GM10248 (cell line): ENCODE results near the gene UBE2R2.

Source experiments
- CTCF ChIA-PET: fragments of 300-600 bp; sonication (Branson Sonifier 250); formaldehyde crosslinking; extraction: SDS; loops from one replicate; lab custom pipeline; 2021; ENCODE audit warnings: antibody characterized with exemption; lab: Yijun Ruan, JAX
- POLR2A ChIA-PET: fragments of 350-650 bp; sonication (Branson Sonifier 250); formaldehyde crosslinking; extraction: SDS; loops from one replicate; lab custom pipeline; 2020; ENCODE audit warnings: antibody characterized with exemption; lab: Yijun Ruan, JAX
- DNase-seq: peaks from one replicate; pipeline ENCODE4 v3.0.0; 2012; ENCODE audit errors: extremely low spot score
- TF ChIP-seq, protein P1 (sequence below): IDR thresholded peaks from 2 replicates; pipeline ENCODE4 v1.5.1; 2012; ENCODE audit warnings: mild to moderate bottlenecking, low read depth; ENCODE audit errors: extremely low read depth, missing control alignments, control extremely low read depth

UBE2R2 gene

DNA sequence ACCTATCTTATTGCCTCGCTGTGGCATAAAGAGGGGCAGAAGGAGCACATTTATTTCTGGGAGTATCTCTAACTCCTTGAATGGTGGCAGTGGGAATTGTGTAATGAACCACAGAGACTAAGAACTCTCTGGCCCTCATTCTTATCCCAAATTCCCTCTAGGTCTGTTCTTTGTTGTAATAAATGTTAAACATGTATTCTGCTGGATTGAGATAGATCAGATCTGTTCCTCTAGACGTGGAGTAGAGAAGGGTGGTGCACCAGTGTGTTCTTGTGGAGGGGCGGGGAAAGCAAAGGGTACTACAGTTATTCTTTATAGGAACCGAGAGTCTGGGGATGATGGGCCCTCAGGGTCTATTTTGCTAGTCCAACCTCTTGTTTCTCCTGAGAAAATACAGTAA, 90.4 kb downstream of the UBE2R2 start:
- ChIA-PET CTCF (interaction anchor here (1.0 to 2.0 kb wide), 3 partner anchors 13 to 20 kb away, joined by 3 to 5 read pairs (median 3); no protein-coding TSS in a partner anchor), POLR2A (no interaction called here)
- TF ChIP-seq, protein P1, sequence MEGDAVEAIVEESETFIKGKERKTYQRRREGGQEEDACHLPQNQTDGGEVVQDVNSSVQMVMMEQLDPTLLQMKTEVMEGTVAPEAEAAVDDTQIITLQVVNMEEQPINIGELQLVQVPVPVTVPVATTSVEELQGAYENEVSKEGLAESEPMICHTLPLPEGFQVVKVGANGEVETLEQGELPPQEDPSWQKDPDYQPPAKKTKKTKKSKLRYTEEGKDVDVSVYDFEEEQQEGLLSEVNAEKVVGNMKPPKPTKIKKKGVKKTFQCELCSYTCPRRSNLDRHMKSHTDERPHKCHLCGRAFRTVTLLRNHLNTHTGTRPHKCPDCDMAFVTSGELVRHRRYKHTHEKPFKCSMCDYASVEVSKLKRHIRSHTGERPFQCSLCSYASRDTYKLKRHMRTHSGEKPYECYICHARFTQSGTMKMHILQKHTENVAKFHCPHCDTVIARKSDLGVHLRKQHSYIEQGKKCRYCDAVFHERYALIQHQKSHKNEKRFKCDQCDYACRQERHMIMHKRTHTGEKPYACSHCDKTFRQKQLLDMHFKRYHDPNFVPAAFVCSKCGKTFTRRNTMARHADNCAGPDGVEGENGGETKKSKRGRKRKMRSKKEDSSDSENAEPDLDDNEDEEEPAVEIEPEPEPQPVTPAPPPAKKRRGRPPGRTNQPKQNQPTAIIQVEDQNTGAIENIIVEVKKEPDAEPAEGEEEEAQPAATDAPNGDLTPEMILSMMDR, result no peak

DNA sequence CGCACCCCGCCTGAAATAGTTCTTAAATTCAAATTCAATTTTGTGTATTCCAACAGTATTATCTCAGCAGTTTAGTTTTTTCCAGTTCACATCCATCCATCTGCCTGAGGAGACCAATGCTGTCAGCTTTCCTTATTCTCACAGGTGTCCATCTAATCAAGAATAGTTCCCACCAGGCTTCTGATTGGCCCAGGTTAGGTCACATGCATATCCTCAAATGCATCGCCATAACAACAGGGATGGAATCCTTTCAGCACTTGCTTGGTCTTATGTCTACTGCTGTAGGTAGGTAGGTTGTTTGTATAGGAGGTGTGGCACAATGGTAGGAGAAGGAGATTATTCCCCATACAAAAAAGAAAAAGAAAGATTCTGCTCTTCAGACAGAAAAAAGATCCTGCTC, 91.2 kb downstream of the UBE2R2 start:
- TF ChIP-seq, protein P1, result no peak
- ChIA-PET CTCF (no interaction called here), POLR2A (no interaction called here)
- no peak for DNase-seq

More for the DNA sequence above, 90.4 kb downstream of the UBE2R2 start:
- DNase-seq, result no peak

DNA sequence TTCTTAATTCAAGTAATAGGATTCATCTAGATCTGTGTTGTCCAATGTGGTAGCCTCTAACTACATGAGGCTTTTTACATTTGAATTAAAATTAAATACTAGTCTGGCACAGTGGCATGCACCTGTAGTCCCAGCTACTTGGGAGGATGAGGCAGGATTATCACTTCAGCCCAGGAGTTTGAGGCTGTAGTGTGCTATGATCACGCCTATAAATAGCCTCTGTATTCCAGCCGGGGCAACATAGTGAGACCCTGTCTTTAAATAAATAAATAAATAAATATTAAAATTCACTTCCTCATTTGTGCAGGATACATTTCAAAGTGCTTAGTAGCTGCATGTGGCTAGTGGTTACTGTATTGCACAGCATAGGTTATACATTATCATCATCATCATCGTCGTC, 91.8 kb downstream of the UBE2R2 start:
- ChIA-PET CTCF (no interaction called here), POLR2A (no interaction called here)

DNA sequence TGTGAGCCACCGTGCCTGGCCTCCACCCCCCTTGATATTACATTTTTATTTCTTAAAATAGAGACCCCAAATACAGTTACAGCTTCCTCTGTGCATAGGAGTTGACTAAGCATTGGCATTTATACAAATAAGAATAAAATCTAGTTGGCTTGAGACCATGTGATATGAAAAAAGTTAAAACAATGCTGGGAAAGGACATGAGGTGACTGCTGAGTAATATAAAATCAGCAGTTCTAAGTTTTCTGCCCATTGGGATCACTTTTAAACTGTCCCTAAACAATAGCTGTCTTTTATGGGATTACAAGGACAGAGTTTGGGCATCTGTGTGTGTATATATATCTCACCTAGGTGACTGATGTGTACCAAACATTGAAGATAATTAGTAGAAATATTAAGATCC, 96.6 kb downstream of the UBE2R2 start:
- no peak for DNase-seq
- TF ChIP-seq, protein P1, result no peak
- ChIA-PET CTCF (interaction anchor here (1.2 to 3.3 kb wide), 2 partner anchors 8 to 12 kb away, joined by 3 to 15 read pairs; no protein-coding TSS in a partner anchor), POLR2A (no interaction called here)

More for the DNA sequence above, 91.8 kb downstream of the UBE2R2 start:
- TF ChIP-seq, protein P1, result no peak
- no peak for DNase-seq

DNA sequence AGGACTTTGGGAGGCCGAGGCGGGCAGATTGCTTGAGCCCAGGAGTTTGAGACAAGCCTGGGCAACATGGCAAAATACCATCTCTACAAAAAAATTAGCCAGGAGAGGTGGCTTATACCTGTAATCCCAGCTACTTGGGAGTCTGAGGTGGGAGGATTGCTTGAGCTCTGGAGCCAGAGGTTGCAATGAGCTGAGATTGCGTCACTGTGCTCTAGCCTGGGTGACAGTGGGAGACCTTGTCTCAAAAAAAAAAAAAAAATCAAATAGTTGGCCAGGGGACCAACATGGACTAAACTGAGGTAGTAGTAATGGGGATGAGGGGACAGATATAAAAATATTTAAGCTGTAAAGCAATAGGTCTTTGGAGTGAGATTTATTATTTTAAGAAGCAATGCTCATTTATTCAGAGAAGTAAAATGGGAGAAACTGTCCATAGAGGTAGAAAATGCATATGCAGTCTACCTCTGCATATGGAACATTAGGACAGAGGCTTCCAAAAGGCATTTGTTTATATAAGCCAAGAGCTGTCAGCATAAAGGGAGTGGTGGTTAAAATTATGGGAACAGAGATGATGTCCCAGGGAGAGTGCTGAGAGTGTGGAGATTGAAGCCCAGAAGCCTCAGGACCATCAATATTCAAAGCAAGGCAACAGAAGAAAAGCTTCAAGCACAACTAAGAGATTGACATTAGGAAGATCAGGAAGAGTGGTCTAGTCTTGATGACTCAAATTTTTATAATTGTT, 98.1 kb downstream of the UBE2R2 start:
- no peak for DNase-seq
- POLR2A ChIA-PET, result no interaction called here
- CTCF ChIA-PET, result interaction anchor here (1.0 to 3.3 kb wide), 2 partner anchors 11 to 102 kb away, joined by 3 to 15 read pairs; no protein-coding TSS in a partner anchor
- TF ChIP-seq, protein P1, result no peak

DNA sequence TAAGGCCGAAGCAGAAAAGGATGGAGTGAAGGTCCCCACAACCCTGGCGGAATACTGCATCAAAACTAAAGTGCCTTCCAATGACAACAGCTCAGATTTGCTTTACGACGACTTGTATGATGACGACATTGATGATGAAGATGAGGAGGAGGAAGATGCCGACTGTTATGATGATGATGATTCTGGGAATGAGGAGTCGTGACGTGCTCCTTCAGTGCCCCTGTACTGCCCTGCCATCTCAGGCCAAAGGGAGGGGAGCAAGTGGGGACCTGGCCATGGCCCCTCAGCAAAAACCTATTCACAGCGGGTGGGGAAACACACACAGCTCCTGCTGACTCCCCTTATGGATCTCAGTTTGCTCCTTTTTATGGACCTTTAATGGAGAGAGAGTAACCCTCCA, 100.1 kb downstream of the UBE2R2 start:
- ChIA-PET POLR2A (no interaction called here), CTCF (no interaction called here)
- TF ChIP-seq, protein P1, result no peak
- DNase-seq, result no peak
